HL-60/S4 (cell line): ENCODE measurements around the gene DSP.

Source experiments
- in situ Hi-C: fragments of 300-500 bp; cut with MboI; formaldehyde crosslinking; loops from 2 replicates; pipeline ENCODE4 v1.14.3; 2022; ENCODE audit warnings: low sequenced_read_pairs

The DSP gene

DNA sequence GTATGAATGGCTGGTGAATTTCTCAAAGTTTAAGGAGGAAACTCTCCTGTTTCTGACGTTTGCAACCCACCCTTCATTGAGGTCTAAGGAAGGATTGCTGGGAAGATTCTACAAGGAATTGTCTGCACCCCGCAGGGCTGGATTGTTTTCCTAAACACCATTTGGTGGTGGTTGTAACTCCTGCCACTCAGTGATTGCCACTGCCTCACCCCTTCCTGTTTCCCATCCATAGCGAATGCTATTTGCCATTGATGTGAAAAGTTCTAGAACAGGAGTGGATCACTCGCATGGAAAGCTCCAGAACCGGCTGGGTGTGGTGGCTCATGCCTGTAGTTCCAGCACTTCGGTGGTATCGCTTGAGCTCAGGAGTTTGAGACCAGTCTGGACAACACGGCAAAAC, 8.7 kb upstream of the DSP start:
- in situ Hi-C loops, result no loop called here

DNA sequence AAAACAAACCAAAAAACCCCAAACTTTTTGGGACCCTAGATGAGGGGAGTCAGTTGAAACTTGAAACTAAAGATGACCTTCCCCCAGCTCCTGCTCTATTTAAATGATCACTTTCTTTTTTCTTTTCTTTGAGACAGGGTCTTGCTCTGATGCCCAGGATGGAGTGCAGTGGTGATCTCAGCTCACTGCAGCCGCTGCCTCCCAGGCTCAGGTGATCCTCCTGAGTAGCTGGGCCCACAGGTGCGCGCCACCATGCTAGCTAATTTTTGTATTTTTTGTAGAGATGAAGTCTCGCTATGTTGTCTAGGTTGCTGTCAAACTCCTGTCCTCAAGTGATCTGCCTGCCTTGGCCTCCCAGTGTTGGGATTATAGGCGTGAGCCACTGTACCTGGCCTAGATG, 7.3 kb upstream of the DSP start:
- in situ Hi-C loops, result no loop called here

DNA sequence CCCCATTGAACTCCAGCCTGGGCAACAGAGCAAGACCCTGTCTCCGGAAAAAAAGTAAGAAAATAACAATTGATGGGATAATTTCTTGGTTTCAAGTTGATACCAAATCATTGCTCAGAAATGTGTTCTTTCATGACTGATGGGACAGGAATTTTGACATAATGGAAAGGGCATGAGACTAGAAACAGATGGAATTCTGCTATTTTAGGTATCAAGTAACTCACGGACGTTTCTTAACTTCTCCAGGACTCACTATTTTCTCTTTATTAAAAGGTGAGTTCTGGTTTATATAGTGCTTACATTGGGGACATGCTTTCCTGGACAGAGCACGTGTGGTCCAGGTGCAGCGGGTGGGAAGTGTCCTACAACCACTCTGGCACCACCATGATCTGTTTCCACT, 6.0 kb upstream of the DSP start:
- in situ Hi-C loops, result no loop called here

DNA sequence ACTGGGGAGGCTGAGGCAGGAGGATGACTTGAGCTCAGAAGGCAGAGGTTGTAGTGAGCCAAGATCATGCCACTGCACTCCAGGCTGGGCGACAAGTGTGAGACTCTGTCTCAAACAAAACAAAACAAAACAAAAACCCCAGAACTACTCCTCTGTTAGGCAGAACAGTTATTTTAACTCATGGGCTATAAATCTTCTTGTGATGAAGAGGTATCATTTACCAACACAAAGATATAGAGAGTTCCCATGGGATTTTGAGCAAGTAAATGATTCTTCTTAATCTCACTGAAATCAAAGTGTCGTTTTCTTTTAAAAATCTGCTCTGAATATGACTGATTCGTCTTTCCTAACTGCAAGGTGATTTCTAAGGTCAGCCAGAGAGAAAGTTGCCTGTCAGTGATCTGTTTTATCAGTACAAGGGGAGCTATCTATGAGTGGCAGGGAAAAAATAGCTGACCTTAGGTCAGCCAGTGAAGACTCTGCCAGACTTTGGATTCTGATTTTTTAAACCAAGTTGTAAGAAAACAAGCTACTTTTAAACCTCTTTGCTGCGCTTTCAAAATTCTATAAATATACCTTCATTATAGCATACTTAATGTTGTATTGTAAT, 3.8 kb upstream of the DSP start:
- in situ Hi-C loops, result no loop called here

DNA sequence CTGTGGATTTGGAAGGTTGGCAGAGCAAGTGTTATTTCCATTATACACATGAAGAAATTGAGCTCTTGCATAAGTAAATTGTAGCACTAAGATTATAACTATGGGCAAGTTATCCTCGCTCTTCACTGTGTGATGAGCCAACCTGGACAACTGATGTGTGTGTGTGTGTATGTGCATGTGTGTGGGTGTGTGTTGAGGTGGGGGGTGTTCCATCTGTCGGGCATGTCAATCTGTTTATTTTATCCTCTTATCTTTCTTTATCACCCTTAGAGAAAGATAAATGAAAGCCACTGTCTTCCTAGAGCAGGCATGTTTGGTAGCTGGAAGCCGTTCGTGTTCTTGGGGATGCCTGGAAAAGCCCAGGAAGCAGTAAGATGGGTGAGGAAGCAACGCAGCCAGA, 3.0 kb upstream of the DSP start:
- in situ Hi-C loops, result no loop called here

DNA sequence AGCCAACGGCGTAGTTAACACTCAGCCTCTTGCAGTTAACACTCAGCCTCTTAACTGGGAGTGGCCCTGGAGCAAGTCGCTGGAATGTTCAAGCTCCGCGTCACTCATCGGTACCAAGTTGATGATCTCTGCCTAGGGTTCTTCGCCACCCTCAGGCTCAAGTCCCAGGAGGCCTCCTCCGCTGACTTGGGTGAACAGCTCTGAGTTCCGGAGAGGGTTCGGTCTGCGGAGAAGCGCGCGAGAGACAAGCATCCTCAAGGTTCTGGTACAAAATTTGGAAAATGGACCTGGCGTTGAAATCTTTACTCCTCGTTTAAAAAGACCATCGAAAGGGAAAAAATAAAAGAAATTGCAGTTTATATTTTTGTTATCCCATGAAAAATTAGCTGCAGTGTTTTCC, 876 bp upstream of the DSP start:
- in situ Hi-C loops, result no loop called here

DNA sequence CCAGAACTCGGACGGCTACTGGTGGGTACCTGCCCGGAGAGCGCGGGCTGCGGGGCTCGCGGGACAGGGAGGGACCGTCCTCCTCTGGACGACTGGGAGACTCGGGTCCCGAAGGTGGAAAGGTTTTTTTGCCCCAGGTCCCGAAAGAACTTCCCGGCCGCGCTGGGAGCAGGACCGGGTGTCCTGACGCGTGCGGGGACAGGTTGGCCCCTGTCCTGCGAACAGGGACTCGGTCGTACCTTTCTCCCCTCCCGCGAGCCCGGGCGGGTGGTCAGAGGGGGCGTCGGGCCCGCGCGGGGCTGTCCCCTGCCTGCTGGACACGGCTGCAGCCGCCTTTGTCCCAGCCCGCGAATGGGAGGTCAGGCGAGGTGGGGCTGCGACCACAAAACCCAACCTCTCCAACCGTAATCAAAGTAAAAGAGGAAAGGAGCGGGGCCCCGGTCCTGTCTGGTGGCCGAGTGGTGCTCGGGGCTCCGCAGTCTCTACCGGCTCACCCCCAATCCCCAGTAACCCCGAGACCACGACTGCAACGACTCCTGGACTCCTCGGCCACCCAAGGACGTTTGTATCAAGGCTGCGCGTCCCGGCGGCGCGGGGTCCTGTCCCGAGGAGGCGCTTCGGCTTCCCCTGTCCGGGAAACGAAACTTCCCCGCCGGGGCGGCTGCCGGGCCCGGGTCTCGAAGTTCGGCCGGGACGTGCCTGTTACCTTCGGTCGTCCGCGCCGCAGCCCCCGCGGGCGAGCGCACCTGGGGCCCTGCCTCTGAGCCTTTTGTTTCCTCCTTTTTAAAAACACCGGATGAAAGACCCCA, 798 bp downstream of the DSP start:
- in situ Hi-C loops, result no loop called here

DNA sequence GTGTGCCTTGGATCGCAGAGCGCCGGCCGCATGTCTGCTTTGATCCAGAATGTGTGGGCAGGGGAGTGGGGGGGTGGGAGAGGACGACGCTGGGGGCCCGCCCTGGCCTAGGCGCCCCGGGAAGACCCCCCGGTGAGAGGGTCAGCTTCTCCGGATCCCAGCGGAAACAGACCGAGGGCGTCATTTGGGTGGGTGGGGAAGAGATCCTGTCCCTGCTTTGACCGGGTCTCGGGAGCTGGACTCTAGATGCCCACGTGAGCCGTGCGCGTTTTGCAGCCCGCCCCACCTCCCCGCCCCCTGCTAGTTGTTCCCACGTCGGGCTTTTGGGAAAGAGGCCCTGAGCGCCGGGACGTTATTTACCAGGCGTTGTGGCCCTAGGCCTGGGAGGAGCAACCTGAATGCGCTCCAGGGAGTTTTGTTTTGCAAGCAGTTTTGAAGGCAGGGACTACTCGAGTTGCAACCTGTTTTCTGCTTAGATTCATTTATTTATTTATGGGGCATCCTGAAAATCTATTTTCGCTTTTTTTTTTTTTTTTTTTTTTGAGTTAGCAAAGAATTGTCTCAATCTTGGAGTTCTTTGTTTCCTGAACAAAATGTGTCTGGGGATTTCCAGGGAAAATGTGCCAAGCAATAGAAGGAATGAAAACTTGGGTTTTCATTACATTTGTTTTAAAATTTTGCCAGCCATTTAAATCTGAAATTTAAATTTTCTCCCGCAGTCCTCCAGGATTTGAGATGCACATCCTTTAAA, 1.6 kb downstream of the DSP start:
- in situ Hi-C loops, result no loop called here

DNA sequence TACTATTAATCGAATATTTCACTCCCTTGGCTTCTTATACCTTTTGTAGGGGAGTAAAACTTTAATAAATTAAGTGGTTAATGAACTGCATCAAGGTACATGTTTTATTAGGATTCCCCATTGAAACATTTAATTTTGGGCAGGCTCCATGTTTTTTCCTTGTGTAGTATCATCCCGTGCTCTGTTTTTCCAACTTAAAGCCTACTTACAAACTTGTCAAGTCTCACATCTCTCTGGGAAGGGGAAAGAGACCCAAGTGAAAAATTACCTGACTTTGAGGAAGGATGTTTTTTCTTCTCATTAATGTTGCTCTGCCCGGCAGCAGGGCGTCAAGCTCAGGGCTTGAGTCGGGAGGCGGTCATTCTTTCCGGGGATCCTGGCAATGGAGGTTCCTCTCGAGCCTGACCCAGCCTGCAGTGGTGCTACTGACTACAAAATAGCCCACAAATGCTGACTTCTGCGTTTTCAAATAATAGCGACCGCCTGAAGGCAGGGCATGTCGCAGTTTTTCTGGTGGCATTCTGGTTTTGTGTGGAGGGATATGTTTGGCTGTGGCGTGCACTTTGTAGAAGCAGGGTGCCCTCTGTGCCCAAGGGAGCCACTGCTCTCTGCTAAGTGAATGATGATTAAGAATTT, 2.4 kb downstream of the DSP start:
- in situ Hi-C loops, result no loop called here

DNA sequence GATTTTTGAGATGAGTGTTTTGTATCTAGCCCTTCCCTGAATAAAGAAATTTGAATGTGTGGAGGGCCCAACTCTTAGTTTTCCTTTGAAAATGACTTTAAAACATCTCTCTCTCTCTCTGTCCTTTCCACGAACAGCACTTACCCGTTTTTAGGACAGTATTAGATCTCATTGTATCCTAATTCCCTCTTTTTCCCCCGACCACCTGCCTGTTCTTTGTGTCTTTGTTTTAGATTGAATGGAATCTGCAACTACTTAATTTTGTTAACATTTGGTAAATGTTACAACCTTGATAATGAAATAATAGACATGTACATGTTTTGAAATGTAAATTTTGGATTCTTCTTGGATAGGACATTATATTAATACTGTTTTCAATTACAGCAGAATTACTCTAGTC, 3.1 kb downstream of the DSP start:
- in situ Hi-C loops, result no loop called here

DNA sequence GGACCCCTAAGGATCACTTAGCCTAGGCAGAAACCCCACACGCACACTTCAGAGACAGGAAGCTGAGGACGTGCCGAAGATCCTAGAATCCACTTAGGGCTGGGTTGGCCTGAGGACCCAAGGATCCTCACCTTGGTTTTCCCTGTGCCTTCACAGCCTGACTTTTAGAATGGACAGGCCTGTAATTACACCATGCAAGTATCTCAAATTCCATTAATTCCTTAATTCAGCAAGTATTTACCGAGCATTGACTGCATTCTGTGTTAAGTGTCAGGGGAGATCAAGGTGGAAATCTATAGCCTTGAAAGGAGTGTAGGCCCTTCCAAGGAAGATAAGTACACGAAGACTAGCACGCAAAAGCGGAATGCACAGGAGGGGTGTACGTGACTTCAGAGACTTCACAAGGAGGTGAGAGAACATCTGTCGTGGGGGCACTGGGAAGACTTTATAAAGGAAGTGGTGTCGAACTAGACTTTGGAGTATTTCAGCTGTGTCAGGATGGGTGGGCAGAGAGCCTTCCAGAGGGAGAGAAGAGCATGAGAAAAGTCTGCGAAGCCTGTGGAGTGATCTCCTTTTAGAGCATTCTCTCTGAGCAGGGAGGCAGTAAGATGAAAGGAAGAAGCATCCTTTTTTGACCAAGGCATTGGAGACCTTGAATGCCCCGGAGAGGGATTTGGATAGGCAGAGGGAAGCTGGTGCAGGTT, 4.0 kb downstream of the DSP start:
- in situ Hi-C loops, result no loop called here

DNA sequence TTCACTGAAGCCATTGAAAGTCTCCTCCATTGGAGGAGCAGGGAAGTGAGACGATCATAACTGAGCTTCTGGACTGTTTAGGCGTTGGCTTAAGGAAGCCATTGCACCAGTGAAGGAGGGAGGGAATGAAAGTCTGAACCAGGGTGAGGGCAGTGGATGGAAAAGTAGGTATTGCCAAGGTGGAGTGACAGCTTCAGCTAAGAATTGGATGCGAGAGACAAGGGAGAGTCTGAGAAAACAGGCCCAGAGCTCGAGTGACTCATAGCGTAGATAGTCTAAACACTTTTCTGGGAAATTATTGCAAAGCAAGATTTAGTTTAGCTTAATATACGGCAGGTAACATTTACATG, 4.5 kb downstream of the DSP start:
- in situ Hi-C loops, result no loop called here

DNA sequence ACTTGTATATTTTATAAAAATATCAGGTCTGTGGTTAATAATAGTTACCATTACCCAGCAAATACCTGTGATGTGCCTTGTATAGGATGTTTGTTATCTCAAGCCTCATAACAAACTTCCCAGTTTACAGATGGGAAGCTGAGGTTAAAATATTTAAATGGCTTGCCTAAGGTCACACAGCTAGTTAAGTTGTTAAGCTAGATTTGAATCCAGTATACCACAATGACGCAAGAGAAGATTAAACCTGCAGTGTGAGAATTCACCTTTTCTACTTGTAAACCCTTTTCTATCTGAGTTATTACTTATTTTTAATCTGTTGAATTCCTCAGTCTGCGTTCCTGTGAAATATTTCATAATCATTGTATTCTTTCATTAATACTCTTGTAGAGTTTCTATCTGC, 4.9 kb downstream of the DSP start:
- in situ Hi-C loops, result no loop called here

DNA sequence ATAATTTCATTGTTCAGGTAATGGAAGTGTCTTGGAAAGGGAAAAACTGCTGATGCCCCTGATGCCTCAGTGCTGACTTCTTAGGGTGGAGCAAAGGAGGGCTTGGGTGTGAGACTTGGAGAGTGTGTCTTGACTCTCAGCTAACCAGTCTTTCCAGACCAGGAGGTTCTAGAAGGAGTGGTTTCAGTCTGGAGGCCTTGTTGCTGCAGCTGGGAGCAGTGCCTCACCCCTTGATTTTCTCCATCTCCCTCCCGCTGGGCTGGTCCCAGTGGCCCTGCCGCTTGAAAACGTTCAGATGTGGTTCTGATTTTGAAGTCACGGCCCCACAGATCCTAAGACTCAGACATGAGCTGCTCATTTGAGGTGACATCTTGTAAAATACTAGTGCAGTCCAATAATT, 5.4 kb downstream of the DSP start:
- in situ Hi-C loops, result no loop called here

DNA sequence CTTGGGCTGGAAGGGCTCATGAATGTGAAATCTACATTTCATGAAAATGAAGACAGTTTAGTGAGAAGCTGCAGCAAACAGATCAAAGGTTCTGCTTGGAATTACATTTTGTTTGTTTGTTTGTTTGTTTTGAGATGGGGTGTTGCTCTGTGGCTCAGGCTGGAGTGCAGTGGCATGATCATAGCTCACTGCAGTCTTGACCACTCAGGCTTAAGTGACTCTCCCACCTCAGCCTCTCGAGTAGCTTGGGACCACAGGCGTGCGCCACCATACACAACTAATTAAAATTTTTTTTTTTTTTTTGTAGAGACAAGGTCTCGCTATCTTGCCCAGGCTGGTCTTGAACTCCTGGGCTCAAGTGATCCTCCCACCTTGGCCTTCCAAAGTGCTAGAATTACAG, 5.8 kb downstream of the DSP start:
- in situ Hi-C loops, result no loop called here

DNA sequence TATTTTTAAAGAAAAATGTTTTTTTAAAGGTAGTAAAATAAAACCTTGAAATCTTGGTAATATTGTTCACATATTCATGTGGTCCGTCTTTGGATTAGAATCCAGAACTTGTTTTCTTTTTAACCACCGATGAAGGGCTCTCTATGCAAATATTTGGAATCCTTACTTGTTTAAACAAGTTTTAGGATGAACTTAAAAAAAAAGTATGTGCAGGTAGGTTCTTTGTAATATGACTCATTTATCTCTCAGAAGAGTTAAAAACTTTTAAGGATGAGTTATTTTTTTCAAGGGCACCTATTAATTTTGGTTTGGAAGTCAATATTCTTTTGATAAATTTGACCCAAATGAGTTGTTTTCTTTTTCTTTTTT, 8.9 kb downstream of the DSP start:
- in situ Hi-C loops, result no loop called here

DNA sequence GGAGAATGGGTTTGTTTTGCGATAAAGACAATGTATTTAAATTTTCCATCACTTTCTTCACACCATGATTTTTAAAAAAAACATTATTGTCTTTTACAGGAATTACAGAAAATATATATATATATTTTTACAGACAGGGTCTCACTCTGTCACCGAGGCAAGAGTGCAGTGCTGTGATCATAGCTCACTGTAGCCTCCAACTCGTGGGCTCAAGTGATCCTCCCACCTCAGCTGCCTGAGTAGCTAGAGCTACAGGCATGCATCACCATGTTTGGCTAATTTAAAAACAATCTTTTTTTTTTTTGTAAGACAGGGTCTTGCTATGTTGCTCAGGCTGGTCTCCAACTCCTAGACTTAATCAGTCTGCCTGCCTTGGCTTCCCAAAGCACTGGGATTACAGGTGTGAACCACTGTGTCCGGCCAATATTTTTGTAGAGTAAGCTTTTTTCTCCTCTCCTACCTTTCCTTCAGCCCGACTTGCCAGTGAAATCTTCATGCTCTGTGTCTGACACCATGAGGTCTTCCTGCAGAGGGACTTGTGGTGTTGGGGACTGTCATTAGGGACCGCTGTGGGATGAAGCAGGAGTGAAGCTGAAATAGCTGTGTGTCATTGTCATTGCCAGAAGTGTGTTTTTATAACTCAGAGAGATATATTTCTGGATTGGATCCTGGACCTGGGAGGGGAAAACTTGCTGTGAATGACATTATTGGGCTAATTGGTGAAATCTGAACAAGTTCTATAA, 13.2 kb downstream of the DSP start:
- in situ Hi-C loops, result no loop called here

DNA sequence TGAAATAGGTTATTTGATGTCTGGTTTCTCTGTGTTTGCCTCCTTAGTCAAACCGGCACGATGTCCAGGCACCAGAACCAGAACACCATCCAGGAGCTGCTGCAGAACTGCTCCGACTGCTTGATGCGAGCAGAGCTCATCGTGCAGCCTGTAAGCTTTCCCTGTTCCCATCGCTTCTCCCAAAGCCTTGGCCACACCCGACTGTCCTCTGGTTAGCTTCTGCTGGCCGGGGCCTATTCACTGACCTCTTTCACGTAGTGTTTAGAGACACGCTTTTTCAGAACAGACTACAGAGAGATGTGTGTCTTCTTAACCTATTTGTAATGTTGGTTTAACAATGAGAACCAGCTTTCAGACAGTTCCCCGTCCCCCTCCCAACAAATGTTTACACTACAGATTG, 14.2 kb downstream of the DSP start:
- in situ Hi-C loops, result no loop called here

DNA sequence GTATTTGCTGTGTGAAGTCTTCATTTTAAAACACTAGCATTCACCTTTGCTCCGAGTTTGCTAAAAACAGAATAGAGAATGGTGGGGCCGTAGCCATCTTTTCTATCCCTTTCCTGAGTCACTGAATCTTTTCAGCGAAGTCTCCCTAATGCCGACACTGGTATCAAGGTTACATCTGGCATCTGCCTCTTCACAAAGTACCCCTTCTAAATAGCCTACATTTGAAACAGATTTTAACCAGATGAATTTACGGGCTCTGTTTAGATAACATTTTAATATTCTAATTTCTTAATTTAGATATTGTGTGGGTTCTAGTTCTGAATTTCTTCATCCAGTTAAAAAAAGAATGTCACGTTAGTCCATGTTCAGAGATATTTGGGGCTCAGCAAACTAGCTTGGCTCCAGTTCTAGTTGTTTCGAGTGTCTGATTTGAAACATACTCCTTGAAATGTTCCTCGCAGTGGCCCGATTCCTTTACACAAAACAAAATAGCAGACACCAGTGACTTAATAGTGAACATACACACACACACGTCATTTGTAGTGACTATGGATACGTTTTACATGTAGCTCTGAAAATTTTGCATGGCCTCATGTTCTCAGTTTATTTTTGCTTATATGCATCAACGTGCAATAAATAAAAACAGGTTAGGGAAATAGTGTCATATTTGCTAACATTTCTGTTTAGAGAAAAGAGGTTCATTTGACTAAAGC, 15.1 kb downstream of the DSP start:
- in situ Hi-C loops, result no loop called here

DNA sequence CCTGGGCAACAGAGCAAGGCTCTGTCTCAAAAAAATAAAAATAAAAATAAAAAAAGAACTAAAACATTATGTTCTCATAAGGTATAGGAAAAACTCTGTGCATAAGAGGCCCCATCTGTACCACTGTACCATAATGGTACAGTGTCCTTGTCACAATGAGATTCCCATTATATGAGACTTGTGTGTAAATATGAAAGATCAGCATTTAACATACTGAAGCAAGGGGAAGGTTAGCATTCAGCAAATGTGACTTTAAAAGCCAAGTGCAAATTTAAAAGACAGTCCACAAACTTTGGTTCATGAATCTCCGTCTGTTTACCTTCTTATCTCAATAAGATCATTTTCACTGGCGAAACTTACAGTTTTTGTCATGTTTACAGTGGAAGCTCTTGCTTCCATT, 16.2 kb downstream of the DSP start:
- in situ Hi-C loops, result no loop called here
